GM19455 (cell line): ENCODE data around the gene NT5DC1.
"Not testable (repeated sequence)": the region's sequence is repeated elsewhere in the genome, so short reads cannot be mapped to it uniquely, and the experiment has no call there.

ENCODE experiments used
- ATAC-seq: cut with Tn5 transposase; IDR thresholded peaks from one replicate; pipeline ENCODE4 v1.9.1; 2021; ENCODE audit not compliant: unreplicated experiment

NT5DC1 gene

GRCh38 chr6:116088946-116089345 is 11.7 kb upstream of the NT5DC1 start:
- ATAC-seq = no peak

- ATAC-seq = peak; percentile 53
Measured at GRCh38 chr6:116090251-116090650, 10.4 kb upstream of the NT5DC1 start.

GRCh38 chr6:116094041-116094440 is 6.6 kb upstream of the NT5DC1 start:
- ATAC-seq = no peak

- ATAC-seq = not testable (repeated sequence)
Measured at GRCh38 chr6:116096048-116096759, 4.4 kb upstream of the NT5DC1 start.

- ATAC-seq = no peak
Measured at GRCh38 chr6:116096979-116097816, 3.5 kb upstream of the NT5DC1 start.

- ATAC-seq = no peak
Measured at GRCh38 chr6:116099036-116099435, 1.6 kb upstream of the NT5DC1 start.

GRCh38 chr6:116101302-116101718 is 657 bp downstream of the NT5DC1 start:
- ATAC-seq = no peak

- ATAC-seq = no peak
Measured at GRCh38 chr6:116101790-116102189, 1.1 kb downstream of the NT5DC1 start.

GRCh38 chr6:116102873-116103272 is 2.2 kb downstream of the NT5DC1 start:
- ATAC-seq = no peak

GRCh38 chr6:116104636-116105035 is 4.0 kb downstream of the NT5DC1 start:
- no peak for ATAC-seq

GRCh38 chr6:116105247-116105646 is 4.6 kb downstream of the NT5DC1 start:
- ATAC-seq = no peak

- no peak for ATAC-seq
Measured at GRCh38 chr6:116106146-116106545, 5.5 kb downstream of the NT5DC1 start.

GRCh38 chr6:116108836-116109235 is 8.2 kb downstream of the NT5DC1 start:
- ATAC-seq = no peak

- peak; percentile 79 for ATAC-seq
Measured at GRCh38 chr6:116111552-116112528, 11.2 kb downstream of the NT5DC1 start.

- ATAC-seq = no peak
Measured at GRCh38 chr6:116113386-116113785, 12.7 kb downstream of the NT5DC1 start.

- no peak for ATAC-seq
Measured at GRCh38 chr6:116115781-116116180, 15.1 kb downstream of the NT5DC1 start.

- no peak for ATAC-seq
Measured at GRCh38 chr6:116118608-116119007, 18.0 kb downstream of the NT5DC1 start.

GRCh38 chr6:116120430-116120829 is 19.8 kb downstream of the NT5DC1 start:
- ATAC-seq = no peak

GRCh38 chr6:116126032-116126431 is 25.4 kb downstream of the NT5DC1 start, which contains the start of gene COL10A1:
Gene COL10A1 (minus strand): TSS chr6:116126132. CDS start chr6:116125492, 640 bp downstream.
- no peak for ATAC-seq

GRCh38 chr6:116127771-116128493 is 27.3 kb downstream of the NT5DC1 start:
- ATAC-seq = no peak
